GM08714 (cell line): ENCODE measurements around the gene LEP.
"Not testable (repeated sequence)": the region's sequence is repeated elsewhere in the genome, so short reads cannot be mapped to it uniquely, and the experiment has no call there.

Experiments used
- H3K4me3 ChIP-seq: fragments of 200-500 bp; sonication (Bioruptor generic); 2 replicates; pipeline ENCODE4 v1.5.1; 2014; ENCODE audit warnings: mild to moderate bottlenecking, low read length, inconsistent platforms
- ZNF274 ChIP-seq: IDR thresholded peaks from 2 replicates; pipeline ENCODE4 v1.6.1; 2012; ENCODE audit warnings: mild to moderate bottlenecking, low read depth, low read length

LEP gene

GRCh38 chr7:128267595-128267924, 26.5 kb downstream of the LEP start:
- H3K4me3 ChIP-seq = no peak overlapping the region
- no peak for TF ChIP-seq ZNF274

GRCh38 chr7:128268233-128268632, 27.2 kb downstream of the LEP start:
- no peak for TF ChIP-seq ZNF274
- no peak overlapping the region for H3K4me3 ChIP-seq

- no peak for TF ChIP-seq ZNF274
- H3K4me3 ChIP-seq = no peak overlapping the region
Measured at GRCh38 chr7:128270826-128271272, 29.8 kb downstream of the LEP start.

- TF ChIP-seq ZNF274 = no peak
- no peak overlapping the region for H3K4me3 ChIP-seq
Measured at GRCh38 chr7:128271471-128271941, 30.4 kb downstream of the LEP start.

- TF ChIP-seq ZNF274 = no peak
- H3K4me3 ChIP-seq = no peak overlapping the region
Measured at GRCh38 chr7:128271942-128272481, 30.9 kb downstream of the LEP start.

- no peak overlapping the region for H3K4me3 ChIP-seq
- TF ChIP-seq ZNF274 = no peak
Measured at GRCh38 chr7:128274246-128274883, 33.3 kb downstream of the LEP start.

- no peak for TF ChIP-seq ZNF274
- H3K4me3 ChIP-seq = no peak overlapping the region
Measured at GRCh38 chr7:128274884-128275603, 34.0 kb downstream of the LEP start.

GRCh38 chr7:128275681-128276080, 34.6 kb downstream of the LEP start:
- no peak overlapping the region for H3K4me3 ChIP-seq
- no peak for TF ChIP-seq ZNF274

GRCh38 chr7:128278366-128278765, 37.3 kb downstream of the LEP start:
- no peak overlapping the region for H3K4me3 ChIP-seq
- no peak for TF ChIP-seq ZNF274

- no peak overlapping the region for H3K4me3 ChIP-seq
- no peak for TF ChIP-seq ZNF274
Measured at GRCh38 chr7:128279124-128279713, 38.1 kb downstream of the LEP start.

- H3K4me3 ChIP-seq = not testable (repeated sequence)
Measured at GRCh38 chr7:128280451-128280850, 39.4 kb downstream of the LEP start.

- H3K4me3 ChIP-seq = no peak overlapping the region
- no peak for TF ChIP-seq ZNF274
Measured at GRCh38 chr7:128281605-128282380, 40.7 kb downstream of the LEP start.

GRCh38 chr7:128284102-128284501, 43.0 kb downstream of the LEP start:
- TF ChIP-seq ZNF274 = no peak
- H3K4me3 ChIP-seq = no peak overlapping the region

GRCh38 chr7:128287556-128287955, 46.5 kb downstream of the LEP start:
- no peak overlapping the region for H3K4me3 ChIP-seq
- TF ChIP-seq ZNF274 = no peak

GRCh38 chr7:128298004-128298403, 56.9 kb downstream of the LEP start:
- H3K4me3 ChIP-seq = not testable (repeated sequence)
